ENCODE results near the gene FMN2.

The FMN2 gene

DNA sequence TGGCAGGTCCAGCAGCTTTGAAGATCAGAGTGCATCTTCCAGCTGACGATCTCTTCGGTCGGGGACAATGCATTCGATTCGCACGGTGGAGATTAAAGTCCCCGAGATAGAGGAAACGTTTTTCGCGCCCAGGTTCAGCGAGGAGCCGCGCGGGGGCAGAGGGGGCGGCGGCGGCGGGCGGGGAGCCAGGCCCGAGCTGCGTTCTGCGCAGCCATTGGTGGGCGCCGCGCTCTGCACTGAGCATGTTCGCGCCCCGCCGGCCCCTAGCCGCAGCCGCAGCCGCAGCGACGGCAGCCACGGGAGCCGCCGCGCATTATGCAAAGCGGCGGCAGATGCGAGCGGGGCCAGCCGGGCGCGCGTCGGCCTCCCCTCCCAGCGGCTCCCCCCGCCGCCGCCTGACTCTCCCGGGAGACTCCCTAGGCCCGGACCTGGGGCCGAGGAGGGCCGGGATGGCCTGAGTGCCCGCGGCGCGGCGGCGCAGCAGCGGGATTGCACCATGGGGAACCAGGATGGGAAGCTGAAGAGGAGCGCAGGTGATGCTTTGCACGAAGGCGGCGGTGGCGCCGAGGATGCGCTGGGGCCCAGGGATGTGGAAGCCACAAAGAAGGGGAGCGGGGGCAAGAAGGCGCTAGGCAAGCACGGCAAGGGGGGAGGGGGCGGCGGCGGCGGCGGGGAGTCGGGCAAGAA is at the start of gene FMN2:
Gene FMN2 (plus strand): TSS at position 270 of the 687 bp plus-strand sequence. CDS start 227 bp downstream, at position 497.
- no peak for DNase-seq (ENCODE audit: low read depth)

DNA sequence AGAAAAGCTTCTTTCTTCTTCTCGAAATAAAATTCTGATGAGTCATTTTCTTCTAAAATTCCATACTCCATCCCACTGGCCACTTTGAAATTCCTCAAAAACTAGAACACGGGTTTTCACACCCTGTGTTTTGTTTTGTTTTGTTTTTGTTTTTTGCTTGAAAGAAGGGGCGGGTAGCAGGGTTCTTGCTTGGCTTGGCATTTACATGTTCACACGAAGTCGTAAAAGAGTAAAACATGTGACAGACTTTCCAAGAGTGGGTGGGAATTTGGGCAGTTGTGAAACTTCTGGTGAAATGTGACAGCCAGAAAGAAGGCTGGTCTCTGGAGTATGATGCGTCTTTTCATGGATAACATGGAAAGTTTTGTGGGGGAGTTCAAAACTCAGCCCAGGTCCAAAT is 47.1 kb upstream of the FMN2 start:
- DNase-seq (ENCODE audit: low read depth): no peak

DNA sequence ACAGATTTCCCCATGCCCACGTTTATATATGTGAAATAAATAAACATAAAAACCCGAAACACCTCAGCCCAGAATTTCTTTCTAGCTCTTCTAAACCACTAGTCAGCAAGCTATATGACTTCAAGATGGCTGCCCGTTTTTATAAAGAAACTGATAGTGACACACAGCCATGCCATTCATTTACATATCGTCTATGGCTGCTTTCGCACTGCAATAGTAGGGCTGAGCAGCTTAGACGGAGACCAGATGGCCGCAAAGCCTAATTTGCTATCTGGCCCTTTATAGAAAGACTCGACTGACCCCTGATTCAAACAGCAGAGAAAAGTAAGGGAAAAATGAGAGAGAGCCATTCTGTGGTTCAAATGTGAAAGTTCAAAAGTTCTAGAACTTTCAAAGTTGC is 45.7 kb upstream of the FMN2 start:
- no peak for DNase-seq (ENCODE audit: low read depth)

DNA sequence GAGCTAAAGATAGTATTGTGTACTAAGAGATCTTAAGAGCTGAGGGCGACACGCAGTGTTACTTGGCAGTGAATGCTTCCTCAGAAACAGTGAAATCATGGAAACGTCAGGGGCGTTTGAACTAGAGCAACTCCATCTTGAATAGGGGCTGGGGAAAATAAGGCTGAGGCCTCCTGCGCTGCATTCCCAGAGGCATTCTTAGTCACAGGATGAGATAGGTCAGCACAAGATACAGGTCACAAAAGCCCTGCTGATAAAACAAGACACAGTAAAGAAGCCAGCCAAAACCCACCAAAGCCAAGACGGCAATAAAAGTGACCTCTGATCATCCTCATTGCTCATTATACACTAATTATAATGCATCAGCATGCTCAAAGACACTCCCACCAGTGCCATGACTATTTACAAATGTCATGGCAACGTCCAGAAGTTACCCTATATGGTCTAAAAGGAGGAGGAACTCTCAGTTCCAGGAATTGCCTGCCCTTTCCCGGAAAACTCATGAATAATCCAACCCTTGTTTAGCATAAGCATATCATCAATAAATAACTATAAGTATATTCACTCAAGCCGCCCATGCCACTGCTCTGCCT is 37.5 kb upstream of the FMN2 start:
- no peak for DNase-seq (ENCODE audit: low read depth)

DNA sequence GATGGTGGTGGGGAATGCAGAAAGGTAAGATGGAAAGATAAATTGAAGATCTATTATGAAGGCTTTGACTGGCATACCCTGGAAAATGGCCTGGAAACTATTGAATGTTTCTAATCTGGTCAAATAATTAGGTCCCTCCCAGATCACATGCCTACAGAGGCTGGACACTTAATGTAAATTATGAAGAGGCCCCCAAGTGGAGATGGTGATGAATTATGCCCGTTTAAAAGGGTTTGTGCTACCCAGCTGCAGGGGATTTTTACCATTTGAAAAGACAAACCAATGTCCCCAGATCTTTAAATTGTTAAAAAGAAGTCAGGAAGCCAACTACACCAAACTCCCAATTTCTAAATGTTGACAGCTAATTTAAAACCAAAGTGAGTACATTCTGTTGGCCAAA is 35.7 kb upstream of the FMN2 start:
- no peak for DNase-seq (ENCODE audit: low read depth)

DNA sequence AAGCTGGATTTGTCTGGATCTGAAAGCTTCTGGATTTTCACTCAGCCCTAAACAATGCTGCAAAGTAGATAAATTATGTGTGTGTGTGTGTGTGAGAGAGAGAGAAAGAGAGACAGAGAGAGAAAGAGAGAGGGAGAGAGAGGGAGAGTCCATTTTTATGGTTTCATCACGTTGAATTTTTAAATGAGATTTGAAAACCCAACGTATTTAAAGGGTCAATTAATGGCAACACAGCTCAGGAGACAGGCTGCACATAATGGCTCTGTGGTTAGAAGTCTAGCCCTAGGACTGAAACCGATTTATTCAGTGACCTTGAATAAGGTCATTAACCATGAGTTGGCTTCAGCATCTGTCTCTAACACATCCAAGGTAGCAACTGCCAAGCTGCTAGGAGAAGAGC is 35.3 kb upstream of the FMN2 start:
- DNase-seq (ENCODE audit: low read depth): no peak

DNA sequence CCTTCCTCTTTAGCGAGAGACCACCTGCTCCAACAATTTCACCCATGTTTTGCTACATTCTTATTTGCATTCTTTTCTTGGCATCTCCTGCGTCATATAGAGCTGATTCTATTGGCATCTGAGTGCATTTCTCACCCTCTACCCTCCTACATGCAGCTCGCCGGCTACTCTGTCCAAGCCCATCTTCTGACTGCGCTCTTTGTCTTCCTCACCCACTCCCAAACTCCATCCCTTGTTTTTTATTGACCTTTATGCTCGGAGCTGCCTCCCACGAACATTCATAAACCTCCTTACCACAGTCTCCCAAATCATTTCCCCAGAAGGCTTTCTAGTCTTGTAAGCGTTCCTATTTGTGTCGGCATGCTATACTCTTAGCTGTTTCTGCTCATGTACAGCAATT is 33.6 kb upstream of the FMN2 start:
- no peak for DNase-seq (ENCODE audit: low read depth)

DNA sequence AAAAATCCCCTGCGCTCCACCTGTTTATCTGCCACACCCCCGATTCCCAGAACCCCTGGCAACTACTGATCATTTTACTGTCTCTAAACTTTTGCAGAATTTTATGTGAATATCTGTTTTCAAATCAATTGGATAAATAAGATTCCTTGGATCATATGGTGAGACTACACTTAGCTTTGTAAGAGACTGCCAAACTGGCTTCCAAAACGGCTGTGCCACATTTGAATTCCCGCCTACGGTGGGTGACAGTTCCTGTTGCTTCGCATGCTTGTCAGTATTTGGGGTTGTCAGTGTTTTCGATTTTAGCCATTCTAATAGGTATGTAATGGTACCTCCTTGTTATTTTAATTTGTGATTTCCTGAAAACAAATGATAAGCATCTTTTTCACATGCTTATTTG is 22.7 kb upstream of the FMN2 start:
- DNase-seq (ENCODE audit: low read depth): no peak

DNA sequence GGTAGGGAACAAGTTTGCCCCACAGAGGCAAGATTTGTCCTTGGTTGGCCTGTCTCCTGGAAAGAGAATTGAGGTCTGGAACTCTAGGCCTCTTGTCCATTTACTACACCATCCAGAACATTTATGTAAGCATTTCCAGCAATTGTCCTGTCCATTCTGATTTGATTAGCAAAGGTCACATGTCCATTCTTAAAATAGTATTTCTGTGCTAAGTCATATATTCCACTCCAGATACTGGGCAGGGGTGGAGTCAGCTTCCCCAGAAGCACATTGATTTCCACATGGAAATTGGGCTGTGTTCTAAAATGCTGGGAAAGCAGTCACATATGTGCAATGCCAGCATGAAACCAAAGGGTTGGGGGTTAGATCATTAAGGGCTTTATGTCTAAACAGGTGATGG is 21.5 kb upstream of the FMN2 start:
- no peak for DNase-seq (ENCODE audit: low read depth)

DNA sequence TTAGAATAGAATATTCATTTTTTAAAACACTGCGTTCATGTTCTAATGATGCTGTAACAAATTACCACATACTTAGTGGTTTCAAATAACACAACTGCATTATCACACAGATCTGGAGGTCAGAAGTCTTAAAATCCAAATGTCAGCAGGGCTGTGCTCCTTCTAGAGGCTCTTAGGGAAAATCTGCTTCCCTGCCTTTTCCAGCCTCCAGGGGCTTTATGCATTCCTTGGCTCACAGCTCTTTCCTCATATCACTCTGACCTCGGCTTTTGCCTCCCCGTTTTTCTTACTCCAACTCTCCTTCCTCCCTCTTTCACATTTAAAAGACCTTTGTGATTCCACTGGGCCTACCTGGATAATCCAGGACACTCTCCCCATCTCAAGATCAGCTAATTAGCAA is 18.6 kb upstream of the FMN2 start:
- no peak for DNase-seq (ENCODE audit: low read depth)

DNA sequence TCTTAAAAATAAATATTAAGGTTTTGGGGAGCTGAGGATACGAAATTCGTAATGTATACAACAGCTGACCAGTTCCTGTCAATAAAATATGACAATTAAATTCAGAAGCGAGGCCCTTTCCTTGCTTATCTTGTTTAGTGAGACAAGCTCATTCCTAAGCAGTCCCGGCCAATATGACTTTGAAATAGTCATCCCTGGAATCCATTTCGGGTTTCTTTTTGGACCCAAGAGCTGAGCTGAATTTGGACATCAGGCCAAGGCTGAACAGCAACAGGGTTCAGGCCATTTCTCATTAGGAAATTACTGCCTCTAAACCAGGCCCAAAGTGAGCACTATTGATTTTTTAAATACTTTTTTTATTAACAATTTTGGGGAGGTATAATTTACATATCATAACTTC is 17.3 kb upstream of the FMN2 start:
- no peak for DNase-seq (ENCODE audit: low read depth)

DNA sequence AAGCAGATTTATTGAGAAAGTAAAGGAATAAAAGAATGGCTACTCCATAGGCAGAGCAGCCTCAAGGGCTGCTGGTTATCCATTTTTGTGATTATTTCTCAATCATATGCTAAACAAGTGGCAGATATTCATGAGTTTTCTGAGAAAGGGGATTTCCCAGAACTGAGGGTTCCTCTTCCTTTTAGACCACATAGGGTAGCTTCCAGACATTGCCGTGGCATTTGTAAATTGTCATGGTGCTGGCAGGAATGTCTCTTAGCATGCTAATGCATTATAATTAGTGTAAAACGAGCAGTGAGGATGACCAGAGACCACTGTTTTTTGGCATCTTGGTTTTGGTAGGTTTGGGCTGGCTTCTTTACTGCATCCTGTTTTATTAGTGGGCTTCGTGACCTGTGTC is 16.8 kb upstream of the FMN2 start:
- no peak for DNase-seq (ENCODE audit: low read depth)

DNA sequence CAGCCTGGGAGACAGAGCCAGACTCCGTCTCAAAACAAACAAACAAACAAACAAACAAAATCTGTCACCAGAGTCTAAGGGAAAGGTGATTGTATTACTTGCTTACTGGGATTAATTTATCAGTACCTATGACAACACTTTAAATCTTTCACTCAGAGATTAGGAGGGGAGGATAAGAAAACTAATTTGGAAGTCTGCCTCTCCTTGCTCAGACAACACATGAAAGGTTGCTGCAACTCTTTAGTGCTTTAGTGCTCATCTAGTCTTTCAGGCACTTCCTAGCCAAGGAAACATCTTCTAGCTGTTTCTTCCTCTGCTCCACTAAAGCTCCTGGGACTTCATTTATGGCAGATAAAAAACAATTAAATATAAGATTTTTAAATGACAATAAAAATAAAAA is 7.3 kb upstream of the FMN2 start:
- DNase-seq (ENCODE audit: low read depth): no peak

DNA sequence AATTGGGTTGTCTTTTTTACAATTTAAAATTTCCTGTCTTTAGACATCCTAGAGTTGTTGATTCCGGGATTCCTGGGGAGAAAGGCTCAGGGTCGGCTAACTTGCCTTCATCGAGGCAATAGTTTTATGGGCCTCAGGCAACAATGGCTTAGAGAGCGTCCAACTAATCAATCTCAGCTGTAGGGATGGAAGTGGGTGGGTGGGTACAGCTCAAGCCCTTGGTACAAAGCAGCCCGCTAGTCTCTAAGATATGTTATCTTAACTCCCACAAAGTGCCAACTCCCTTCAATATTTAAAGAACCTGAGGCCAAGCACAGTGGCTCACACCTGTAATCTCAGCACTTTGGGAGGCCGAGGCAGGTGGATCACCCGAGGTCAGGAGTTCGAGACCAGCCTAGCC is 6.9 kb upstream of the FMN2 start:
- no peak for DNase-seq (ENCODE audit: low read depth)

DNA sequence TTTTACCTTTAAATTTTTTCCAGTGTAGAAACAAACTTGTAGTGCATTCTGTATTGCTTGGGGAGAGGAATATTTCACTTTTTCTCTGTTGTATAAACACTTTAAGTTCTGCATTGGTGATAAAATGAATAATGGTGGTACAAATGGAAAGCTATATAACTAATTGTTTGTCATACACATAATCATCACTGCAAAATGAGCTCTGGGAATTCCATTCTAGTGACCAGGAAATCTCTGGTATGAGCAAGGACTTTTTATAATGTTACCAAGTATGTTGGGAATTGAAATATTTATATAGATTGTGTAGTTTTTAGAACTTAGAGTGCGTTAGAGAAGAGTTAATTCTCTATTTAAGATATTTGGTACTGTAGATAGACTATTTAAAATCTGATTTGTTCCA is 5.0 kb upstream of the FMN2 start:
- no peak for DNase-seq (ENCODE audit: low read depth)

DNA sequence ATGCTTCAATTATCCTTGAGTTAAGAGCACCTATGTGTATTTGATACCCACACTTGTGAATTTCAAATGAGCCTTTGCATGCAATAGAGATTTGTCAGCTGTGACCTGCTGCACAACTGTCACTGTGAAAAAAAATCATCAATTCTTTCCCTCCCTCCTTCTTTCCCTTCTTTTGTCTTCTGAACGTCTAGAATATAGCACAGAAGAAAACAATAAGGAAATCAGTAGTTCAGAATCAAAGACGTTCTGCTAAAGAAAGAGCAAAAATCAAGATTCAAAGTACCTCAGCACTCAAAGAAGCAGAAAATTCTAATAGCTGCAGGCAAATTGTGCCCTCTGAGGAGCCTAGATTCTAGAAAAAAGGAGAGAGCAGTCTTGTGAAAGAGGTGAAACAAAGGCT is 1.7 kb upstream of the FMN2 start:
- DNase-seq (ENCODE audit: low read depth): no peak

DNA sequence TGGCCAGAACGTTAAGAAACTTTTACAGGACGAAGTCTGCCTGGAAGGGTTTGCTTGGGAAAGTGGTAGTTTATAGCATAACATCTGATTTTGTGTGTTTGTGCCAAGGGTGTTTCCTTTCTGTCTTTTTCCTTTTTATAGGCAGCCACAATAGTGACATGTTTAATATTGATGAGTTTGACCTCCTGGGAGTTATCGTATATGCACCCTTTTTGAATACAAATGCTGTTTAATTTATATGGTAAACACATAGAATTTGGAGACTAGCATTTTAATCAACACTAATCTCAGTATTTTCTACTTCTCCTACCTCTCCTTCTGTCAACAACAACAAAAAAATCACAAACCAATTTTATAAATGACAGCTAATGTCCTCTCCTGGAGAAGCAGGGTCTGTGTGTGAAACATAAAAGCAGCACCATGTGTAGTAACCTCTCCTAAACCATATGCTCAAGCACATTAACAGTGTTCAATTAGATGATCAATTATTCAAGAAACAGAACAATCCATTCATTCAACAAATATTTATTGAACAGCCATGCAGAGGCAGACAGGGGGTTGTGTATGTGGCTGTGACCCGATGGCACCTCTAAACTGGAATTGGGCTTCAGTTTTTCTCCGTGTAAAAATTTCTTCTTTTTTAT is 604 bp upstream of the FMN2 start:
- DNase-seq (ENCODE audit: low read depth): no peak

DNA sequence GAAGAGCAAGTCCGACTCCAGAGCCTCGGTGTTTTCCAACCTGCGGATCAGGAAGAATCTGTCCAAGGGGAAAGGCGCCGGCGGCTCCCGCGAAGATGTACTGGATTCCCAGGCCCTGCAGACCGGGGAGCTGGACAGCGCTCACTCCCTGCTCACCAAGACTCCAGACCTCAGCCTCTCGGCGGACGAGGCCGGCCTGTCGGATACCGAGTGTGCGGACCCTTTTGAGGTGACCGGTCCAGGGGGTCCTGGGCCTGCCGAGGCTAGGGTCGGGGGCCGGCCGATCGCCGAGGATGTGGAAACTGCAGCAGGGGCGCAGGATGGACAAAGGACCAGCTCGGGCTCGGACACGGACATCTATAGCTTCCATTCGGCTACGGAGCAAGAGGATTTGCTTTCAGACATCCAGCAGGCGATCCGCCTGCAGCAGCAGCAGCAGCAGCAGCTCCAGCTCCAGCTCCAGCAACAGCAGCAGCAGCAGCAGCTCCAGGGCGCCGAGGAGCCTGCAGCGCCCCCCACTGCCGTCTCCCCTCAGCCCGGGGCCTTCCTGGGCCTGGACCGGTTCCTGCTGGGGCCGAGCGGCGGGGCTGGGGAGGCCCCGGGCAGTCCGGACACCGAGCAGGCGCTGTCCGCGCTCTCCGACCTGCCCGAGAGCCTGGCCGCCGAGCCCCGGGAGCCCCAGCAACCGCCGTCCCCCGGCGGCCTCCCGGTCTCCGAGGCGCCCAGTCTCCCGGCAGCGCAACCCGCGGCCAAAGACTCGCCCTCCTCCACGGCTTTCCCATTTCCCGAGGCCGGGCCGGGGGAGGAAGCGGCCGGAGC is 827 bp downstream of the FMN2 start:
- DNase-seq (ENCODE audit: low read depth): no peak

DNA sequence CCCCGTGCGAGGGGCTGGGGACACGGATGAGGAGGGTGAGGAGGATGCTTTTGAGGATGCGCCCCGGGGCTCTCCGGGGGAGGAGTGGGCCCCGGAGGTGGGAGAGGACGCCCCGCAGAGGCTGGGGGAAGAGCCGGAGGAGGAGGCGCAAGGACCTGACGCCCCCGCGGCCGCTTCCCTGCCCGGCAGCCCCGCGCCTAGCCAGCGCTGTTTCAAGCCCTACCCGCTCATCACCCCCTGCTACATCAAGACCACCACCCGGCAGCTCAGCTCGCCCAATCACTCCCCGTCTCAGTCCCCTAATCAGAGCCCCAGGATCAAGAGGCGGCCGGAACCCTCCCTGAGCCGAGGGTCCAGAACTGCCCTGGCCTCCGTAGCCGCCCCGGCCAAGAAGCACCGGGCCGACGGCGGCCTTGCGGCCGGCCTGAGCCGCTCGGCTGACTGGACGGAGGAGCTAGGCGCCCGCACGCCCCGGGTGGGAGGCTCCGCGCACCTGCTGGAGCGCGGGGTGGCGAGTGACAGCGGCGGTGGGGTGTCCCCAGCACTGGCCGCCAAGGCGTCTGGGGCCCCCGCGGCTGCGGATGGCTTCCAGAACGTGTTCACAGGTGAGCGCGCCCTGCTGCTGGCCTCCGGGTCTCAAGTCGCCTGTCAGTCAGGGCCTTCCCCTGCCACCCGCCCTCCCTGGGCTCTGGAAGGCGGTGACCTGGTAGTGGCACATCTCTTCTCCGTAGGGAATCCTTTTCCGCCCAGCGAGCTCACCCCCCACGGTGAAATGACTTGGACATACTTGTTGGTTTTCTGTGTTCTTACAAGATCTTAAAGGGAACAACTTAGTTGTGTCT is 1.7 kb downstream of the FMN2 start:
- no peak for DNase-seq (ENCODE audit: low read depth)

DNA sequence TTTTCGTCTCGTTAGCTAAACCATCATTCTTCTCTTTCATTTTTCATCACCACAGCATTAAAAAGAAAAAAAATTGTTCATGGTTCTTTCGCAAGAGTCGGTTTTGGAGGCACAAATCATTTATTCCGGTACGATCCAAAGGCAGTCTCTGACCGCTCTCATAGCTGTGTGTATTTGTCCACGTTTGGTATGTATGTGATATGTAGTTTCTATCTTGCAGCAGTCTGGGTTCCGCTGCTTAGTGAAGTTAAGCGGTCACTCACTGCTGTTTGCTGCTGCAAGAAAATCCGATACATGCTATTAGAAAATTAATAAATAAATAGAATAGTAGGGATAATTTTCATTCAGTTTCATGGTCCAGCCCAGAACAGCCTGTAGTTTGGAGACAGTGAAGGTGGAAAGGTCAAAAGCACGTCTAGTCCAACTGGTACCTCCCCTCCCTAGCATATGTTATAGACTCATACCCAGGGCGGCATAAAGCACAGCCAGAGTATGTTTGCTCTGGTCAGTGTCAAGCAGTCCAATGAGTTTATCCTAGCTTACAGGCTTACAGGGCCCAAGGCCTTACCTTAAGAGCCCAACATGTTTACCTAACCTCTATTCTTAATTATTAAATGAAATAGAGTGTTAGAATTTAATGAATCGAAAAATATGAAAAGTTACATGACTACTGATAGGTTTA is 2.5 kb downstream of the FMN2 start:
- no peak for DNase-seq (ENCODE audit: low read depth)

DNA sequence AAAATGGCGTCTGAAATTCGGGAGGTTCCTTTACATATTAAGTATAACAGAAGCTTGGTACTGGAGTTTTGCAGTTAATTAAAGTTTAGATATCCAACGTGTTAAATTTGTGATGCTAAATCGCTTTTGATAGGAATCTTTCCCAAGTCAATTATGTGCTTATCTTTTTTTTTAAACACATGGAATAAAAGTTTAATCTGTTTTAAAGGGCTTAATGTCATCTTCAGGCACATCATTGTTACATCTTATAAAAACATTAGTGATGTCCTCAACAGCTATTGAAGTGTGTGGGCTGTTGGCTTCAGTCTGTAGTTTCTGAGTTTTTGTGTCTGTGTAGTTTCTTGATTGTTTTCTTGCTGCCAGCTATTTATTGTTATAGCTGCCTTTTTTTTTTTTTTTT is 5.3 kb downstream of the FMN2 start:
- DNase-seq (ENCODE audit: low read depth): no peak
